Posterior vena cava (tissue), 2 donors: Measurements from ENCODE around the gene LNP1. TPM values are rescaled to one million over a fixed set of nuclear protein-coding genes. Genes with fewer than 3 reads are reported as not detected.
"Not testable (repeated sequence)": the region's sequence is repeated elsewhere in the genome, so short reads cannot be mapped to it uniquely, and the experiment has no call there.

Source experiments
- DNase-seq: peaks from one replicate; pipeline ENCODE4 v3.0.0-alpha.2; 2020; ENCODE audit warnings: low spot score
- intact Hi-C, 2 donors: fragments of 100-400 bp; cut with DNase I; formaldehyde crosslinking; loops; one replicate each; pipeline versions ENCODE4 v1.14.1 to v1.14.2; 2022 to 2023
- total RNA-seq, 2 donors: library from RNA; stranded (reverse); fragmentation: NEBNext Ultra II Directional; extraction: Animal tissue kit (Norgen Biotek cat#: 25700); gene quantifications; one replicate each; pipeline ENCODE4 v1.2.1, GENCODE V29; 2021
- donor health status: DM: yes; HTN: yes; CAD: no.
- donor health status: DM: yes; HTN: yes; CAD: no.

LNP1 gene
- total RNA-seq, 2 donors from 2014 or later = 4.0 to 7.6 TPM

- intact Hi-C loops = no loop called here
- DNase-seq = no peak
These were observed 22.3 kb downstream of the LNP1 start for GRCh38 chr3:100423611-100424010.

GRCh38 chr3:100424261-100424660, 22.9 kb downstream of the LNP1 start:
- DNase-seq = no peak
- intact Hi-C loops = no loop called here

- no peak for DNase-seq
- intact Hi-C loops = no loop called here
These were observed 24.0 kb downstream of the LNP1 start for GRCh38 chr3:100425316-100425715.

- DNase-seq = no peak
- intact Hi-C loops = no loop called here
These were observed 24.8 kb downstream of the LNP1 start for GRCh38 chr3:100426067-100426682.

GRCh38 chr3:100427699-100428098, 26.4 kb downstream of the LNP1 start:
- DNase-seq = no peak
- intact Hi-C loops = no loop called here

GRCh38 chr3:100429187-100429716, 27.9 kb downstream of the LNP1 start:
- intact Hi-C loops = no loop called here
- no peak for DNase-seq

- intact Hi-C loops = no loop called here
- DNase-seq = no peak
These were observed 35.6 kb downstream of the LNP1 start for GRCh38 chr3:100436951-100437350.

GRCh38 chr3:100437721-100438622, 36.6 kb downstream of the LNP1 start:
- no peak for DNase-seq

GRCh38 chr3:100438623-100438974, 37.3 kb downstream of the LNP1 start:
- no peak for DNase-seq
- intact Hi-C loops = no loop called here

More at GRCh38 chr3:100437721-100438622, 36.6 kb downstream of the LNP1 start:
- intact Hi-C loops = no loop called here

GRCh38 chr3:100440895-100441294, 39.6 kb downstream of the LNP1 start:
- intact Hi-C loops = no loop called here

GRCh38 chr3:100443690-100444089, 42.4 kb downstream of the LNP1 start:
- intact Hi-C loops = no loop called here
- DNase-seq = no peak

More at GRCh38 chr3:100440895-100441294, 39.6 kb downstream of the LNP1 start:
- DNase-seq = no peak

GRCh38 chr3:100447067-100447466, 45.7 kb downstream of the LNP1 start:
- intact Hi-C loops = not testable (repeated sequence)

GRCh38 chr3:100448079-100448478, 46.7 kb downstream of the LNP1 start:
- no peak for DNase-seq
- intact Hi-C loops = no loop called here

More at GRCh38 chr3:100447067-100447466, 45.7 kb downstream of the LNP1 start:
- not testable (repeated sequence) for DNase-seq

GRCh38 chr3:100449214-100449613, 47.9 kb downstream of the LNP1 start:
- DNase-seq = no peak
- intact Hi-C loops = no loop called here

GRCh38 chr3:100454677-100455076, 53.3 kb downstream of the LNP1 start:
- no peak for DNase-seq
- intact Hi-C loops = no loop called here

- DNase-seq = no peak
These were observed 54.7 kb downstream of the LNP1 start for GRCh38 chr3:100455841-100456550.

GRCh38 chr3:100456745-100457144, 55.4 kb downstream of the LNP1 start:
- no peak for DNase-seq
- intact Hi-C loops = no loop called here

More at GRCh38 chr3:100455841-100456550, 54.7 kb downstream of the LNP1 start:
- intact Hi-C loops = no loop called here

GRCh38 chr3:100457811-100458210, 56.5 kb downstream of the LNP1 start:
- no peak for DNase-seq
- intact Hi-C loops = no loop called here

- intact Hi-C loops = no loop called here
- no peak for DNase-seq
These were observed 57.5 kb downstream of the LNP1 start for GRCh38 chr3:100458814-100459213.

GRCh38 chr3:100463002-100463401, 61.7 kb downstream of the LNP1 start:
- no peak for DNase-seq
- intact Hi-C loops = loop anchor here in 1 of 2 donors (10.0 kb wide), 1 partner anchor 142 kb away; the partner anchor contains the start of gene ADGRG7
